NCI-H2196 (cell line): ENCODE measurements around the gene TDRD7.

Source experiments
- DNase-seq: peaks from one replicate; lab custom pipeline; 2025; ENCODE audit not compliant: unreplicated experiment; lab: John Stamatoyannopoulos, UW

TDRD7 gene

DNA sequence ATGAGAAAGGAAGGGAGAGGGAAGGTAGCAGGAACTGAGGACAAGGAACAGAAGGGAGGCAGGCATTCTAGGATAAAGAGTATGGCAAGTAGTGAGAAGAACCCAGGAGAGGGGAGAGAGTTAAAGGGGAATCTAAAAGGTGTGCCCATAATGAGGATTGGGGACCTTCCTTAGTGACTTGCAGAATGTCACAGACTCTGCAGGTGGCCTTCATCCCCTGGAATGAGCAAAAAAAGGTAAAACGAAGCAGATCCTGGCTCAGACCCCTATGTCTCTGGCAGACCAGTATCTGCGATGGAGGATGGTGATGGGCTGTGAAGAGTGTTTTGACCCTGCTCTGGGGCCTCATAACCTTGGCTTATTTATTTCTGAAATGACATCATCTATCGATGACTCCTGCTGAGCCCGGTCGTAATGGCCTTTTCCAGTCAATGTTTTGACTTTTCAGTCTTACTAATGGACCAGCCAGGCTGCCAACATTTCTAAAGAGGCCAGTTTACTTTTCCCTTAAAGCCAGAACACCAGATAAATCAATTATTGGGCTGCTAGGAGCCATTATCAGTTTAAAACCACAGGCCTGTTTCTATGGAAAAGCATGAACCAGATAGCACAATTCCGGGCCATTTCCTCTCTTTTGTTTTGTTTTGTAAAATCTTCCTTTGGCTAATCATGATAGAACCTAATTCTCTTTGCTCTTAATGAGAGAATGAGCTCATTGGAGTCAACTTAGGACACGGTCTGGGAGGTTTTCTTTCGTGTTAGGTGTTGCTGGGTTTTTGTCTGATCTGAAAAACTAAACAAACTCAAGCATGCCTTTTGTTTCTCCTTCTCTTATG, 92.7 kb downstream of the TDRD7 start:
- DNase-seq: no peak

DNA sequence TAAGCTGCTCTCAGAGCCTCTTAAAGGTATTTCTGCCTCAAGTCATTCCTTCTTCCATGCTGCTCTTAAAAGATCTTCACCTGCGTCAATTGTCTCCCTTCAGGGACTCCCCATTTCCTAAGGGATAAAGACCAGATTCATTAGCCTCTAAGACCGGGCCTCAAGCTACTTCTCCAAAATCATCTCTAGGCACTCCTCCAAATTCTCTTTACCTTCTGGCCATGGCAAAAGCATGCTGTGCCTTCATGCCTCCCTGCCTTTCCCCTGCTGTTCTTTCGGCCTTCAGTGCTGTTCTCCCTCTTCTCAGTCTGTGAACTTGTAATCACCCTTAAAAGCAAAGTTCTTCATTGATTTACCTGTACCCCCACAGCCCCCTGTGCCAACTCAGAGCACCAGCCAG, 93.9 kb downstream of the TDRD7 start:
- no peak for DNase-seq

DNA sequence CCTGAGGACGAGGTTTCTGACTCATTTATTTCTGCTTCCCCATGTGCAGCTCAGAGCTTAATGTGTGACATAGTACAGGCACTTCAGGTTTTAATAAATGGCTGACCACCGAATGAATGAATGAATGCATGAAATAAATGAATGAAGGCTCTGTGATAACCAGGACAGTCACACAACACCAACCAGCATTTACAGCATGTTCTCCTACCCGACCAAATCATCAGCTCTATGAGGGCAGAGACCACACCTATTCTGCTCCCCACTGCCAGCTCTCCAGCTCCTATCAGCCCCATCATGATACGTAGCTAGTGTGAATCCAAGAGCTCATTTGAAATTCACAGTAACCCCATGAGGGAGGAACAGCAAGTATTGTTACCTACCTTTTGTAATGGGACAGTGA, 94.4 kb downstream of the TDRD7 start:
- no peak for DNase-seq

DNA sequence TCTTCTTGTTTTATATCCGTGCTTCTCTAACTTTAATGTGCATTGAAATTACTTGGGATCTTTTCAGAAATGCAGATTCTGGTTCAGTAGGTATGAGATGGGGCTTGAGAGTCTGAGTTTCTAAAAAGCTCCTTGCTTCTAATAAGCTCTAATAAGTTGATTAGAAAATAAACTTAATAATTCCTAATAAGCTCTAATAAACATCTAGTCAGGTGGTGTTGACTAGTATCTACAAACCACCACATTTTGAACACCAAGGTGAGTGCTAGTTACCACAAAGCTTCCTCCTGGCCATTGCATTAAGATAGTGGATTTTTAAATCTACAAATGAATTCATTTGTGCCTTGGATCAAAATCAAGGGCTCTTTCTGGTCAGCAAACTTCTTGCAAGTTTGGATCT, 94.9 kb downstream of the TDRD7 start:
- DNase-seq: no peak

DNA sequence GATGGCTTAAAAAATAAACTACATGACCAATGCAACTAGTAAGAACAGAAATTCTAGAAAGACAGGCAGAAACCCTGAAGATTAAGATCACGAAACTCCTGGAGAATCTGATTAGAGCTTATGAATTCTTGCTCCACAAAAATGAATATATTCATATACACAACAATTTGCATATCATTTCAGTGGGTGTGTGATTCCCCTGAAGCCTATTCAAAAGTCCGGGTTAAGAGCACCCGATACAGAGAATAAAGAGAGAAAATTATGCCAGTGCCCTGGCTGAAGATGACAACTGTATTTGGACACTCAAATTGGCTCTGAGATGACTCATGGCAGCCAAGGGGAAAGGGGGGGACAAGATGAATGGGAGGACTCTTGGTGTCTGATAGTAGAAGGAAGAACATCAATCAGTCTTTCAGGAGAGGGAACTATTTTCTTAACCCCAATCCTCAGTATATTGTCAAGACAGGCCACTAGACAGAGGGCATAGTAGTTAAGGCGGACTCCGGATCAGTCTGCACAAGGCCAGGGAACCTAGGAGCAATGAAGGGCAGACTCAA, 95.6 kb downstream of the TDRD7 start:
- DNase-seq: no peak

DNA sequence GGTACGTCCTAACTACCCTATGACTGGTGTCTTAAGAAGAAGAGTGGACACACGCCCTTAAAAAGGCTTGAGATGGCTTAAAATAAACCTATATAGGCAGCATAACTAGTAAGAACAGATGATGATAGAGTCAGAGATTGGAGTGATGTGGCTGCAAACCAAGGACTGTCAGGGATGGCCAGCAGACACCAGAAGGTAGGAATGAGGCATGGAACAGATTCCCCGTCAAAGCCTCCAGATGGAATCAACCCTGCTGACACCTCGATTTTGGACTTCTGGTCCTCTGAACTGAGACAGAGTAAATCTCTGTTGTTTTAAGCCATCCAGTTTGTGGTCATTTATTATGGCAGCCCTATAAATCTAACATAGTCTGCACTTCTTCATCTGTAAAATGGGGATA, 97.0 kb downstream of the TDRD7 start:
- no peak for DNase-seq

DNA sequence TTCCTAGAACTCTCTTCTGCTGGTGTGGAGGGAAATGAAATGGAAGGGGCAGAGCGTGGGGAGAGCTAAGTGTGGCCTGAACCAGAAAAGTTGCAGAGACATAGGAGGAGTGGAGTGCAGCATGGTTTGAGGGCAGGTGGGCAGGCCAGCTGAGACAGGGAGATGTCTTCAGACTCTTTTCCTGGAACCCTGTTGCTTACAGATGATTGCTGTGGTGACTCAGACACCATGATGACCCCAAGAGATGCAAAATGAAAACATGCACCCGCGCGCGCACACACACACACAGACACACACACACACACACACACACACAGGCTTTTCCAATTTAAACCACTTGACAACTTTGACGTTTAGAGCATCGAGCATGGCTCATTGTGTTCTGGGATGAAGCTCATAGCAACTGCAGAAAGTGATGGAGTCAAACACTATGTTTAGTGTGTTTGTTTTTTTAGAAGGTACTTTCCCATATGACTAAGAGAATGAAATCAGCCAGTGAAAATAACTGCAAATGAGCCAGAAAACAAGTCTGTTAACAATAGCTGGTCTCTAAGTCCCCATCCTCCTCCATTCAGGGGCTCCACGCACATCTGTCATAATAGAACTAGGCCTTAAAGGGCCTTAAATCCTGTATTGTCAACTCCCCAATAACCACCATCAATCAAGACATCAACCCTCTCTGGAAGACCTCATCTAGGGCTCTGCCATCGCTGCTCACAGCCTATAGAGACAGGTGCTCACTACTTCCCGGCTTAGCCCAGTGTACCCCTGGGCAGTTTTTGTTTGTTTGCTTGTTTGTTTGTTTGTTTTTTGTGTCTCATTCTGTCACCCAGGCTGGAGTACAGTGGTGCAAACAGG, 99.1 kb downstream of the TDRD7 start:
- no peak for DNase-seq

DNA sequence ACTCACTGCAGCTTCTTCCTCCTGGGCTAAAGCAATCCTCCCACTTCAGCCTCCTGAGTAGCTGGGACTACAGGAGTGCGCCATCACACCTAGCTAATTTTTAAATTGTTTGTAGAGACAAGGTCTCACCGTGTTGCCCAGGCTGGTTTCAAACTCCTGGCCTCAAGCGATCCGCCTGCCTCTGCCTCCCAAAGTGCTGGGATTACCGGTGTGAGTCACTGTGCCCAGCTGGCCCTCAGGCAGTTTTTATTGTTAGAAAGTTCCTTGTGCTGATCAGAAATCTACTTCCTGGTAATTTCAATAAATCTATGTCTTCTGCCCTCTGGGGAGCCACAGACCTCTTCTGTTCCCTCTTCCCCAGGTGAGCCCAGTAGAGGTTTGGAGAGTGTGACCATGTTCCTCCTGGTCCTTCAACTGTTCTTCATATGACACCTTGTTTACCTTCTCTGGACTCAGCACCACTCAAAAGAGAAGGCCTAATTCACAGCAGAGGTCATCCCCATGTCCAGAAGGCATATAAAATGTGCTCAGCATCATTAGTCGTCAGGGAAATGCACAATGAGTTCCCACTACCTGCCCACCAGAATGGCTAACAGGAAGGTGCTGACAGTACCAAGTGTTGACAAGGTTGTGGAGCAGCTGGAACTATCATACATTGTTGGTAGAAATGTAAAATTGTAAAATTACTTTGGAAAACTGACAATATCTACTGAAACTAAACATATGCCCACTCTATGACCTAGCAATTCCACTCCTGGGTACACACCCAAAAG, 99.9 kb downstream of the TDRD7 start:
- no peak for DNase-seq

DNA sequence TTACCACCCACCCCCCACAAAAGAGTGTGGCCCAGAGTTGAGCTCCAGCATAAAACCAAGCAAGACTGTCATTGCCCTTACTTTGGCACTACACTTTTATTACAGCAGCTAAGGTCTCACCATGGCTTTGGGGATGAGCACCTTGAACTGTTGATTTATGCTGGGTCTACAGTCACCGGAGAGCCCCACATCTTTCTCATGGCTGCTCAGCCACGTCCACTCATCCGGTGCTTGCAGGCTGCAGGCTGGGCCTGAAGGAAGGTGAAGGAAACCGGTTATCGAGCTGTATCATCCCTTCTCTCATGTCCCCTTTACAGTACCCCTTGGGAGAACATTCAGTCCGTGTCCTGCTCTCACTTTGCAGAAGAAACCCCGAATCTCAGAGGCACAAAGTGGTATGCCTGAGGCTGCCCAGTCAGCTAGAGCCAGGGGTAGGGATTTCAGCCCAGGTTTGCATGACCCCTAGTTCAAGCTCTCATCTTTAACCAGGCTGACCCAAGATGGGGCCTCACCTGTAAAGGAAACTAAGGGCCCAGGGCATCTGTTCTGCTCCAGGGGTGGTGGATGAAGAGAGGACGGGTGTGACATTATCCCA, 101.2 kb downstream of the TDRD7 start:
- no peak for DNase-seq

DNA sequence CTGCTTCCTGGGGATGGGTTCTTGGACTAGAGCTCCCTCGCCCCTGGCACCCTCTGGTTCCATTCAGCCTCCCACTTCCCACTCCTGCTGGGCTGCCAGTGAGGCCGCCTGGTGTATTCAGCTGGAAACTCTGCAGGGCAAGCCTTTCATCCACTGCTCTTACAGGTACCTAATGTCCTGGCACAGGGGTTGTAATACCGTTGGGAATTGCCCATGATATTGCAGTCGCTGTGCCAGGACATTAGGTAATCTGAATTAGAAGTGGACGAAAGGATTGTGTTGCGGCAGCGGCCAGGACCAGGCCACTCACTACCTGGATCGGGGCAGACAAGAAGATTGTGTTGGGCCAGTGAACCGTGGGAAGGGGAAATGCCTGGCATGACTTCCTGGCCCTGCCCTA, 102.6 kb downstream of the TDRD7 start:
- no peak for DNase-seq

DNA sequence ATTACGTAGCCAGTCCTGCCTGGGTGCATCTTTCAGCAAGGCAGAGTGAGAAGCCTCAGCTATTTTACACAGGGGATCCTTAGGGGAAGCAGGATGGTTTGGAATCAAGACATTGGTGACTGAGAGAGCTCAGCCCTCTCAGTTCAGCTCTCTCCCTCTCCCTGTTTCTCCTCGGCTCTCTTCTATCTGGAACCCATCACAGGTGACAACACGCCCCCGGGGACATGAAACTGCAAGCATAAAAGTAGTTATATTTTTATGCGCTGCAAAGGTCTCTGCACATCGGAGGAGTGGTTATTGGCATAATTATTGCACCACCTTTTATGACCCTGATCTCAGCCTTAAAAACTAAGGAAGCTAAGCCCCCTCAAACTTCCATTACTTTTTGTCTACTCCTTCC, 103.8 kb downstream of the TDRD7 start:
- no peak for DNase-seq

DNA sequence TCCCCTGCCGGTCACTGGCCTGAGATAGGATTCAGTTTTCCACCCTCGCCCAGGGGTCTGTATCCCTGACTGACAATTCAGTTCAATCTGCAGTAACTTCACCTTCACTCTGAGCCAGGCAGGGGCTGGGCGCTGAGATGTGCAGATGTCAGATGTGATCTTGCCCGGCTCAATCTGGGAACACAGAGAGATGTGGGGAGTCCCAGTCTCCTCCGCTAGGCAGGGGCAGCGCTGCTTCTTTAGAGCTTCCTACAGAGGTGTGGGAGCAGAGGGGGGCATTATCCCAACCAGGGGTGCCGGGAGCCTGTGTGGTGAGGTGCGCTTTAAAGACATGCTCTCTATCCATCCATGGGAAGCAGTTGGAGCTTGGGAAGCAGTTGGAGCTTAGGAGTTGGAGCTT, 104.2 kb downstream of the TDRD7 start:
- no peak for DNase-seq

DNA sequence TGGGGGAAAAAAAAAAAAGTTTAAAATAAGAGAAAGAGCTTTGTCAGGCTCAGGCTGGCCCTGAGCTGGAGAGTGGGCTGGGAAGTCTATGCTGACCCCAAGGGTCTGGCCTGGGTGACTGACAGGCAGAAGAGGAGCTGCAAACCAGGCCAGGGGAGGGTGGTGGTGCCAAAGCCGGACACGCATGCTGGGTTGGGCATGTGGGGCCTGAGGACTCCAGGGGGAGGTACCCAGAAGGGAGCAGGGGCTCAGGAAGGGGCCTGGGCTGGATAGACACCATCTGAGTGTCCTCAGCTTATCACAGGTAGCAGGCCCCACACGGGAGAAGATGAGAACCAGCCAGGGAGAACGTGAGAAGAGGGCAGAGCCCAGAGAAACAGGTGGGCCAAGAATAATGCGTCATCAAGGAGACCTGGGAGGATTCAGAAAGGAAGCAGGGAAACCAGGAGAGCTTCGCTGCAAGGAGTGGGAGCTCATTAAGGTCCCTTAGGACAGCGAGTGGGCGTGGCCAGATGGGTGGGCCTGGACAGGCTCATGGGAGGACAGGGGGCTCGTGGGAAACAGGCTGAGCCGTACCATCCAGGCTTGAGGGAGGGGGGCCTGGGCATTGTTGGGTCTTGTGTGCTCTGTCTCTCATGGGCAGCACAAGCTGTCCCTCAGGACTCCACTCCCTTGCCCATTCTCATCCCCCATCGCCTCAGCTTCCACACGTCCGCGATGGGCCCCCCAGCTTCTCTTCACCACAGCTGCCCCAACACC, 105.6 kb downstream of the TDRD7 start:
- no peak for DNase-seq

DNA sequence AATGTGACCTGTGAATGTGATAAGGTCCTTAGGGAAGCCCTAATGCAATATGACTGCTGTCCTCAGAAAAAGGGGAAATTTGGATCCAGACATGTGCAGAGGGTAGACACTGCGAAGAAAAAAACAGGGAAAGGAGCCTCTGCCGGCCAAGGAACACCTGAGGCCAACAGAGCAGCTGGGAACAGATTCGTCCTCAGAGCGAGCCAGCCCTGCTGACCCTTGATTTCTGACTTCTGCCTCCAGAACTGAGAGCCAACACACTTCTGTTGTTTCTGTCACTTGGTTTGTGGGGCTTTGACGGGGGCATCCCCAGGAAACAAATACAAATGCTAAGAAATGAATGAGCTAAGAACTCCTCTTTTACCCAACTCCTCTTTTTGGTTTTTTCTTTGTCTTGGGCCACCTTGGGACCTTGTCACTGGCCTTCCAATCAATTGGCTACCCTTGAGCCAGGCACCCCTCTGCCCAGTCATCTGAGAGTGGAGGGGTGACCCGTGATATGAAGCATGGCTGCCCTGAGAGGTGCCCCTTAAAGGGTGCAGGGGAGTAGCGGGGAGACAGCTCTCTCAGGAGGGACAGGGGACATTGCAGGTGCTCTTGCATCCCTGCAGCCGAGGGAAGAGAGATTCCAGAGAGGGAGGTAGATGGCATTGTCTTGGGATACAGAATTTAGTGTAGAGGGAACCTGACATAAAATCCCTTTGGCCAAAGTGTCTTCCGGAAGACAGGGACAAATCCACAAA, 106.4 kb downstream of the TDRD7 start:
- no peak for DNase-seq

DNA sequence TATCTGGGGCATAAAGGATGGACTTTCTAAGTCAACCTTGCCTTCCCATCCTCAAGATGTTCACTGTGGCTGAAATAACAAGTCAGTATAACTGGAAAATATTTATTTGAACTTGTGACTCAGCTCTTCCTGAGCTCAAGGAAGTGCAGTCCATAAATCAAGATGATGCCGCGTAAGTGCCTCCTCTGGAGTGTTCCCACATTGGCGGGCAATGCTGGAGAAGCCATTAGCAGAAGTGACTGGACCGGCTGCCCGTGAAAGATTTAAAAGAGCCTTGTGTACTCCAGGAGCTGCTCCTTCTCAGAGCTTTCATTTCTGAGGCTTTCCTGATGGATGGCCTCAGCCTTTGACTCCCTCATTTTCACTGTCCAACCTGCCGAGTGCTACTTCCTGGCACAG, 107.0 kb downstream of the TDRD7 start:
- DNase-seq: no peak

DNA sequence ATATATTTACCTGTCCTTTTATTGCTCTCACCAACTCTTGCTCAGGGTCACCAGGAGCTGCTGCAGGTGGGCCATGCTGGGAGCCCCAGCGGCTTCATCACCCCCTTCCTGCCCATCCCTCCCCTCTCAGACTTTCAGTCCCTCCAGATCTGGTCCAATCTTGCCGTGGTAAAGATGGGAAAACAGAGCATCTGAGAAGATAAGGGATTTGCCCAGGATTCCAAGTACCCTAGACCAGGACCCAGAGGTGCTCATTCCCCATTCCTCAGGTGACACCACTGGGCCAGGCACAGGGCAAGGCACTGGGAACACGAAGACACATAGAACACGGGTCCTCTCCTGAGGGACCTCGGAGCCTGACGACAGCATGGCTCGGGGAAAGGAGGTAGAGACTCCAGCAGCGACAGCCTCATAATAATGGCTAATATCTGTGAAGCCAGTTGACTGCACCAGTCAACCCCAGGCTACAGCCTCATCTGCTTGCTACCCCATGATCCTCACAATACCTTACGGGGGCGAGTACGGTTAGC, 107.6 kb downstream of the TDRD7 start:
- DNase-seq: no peak

DNA sequence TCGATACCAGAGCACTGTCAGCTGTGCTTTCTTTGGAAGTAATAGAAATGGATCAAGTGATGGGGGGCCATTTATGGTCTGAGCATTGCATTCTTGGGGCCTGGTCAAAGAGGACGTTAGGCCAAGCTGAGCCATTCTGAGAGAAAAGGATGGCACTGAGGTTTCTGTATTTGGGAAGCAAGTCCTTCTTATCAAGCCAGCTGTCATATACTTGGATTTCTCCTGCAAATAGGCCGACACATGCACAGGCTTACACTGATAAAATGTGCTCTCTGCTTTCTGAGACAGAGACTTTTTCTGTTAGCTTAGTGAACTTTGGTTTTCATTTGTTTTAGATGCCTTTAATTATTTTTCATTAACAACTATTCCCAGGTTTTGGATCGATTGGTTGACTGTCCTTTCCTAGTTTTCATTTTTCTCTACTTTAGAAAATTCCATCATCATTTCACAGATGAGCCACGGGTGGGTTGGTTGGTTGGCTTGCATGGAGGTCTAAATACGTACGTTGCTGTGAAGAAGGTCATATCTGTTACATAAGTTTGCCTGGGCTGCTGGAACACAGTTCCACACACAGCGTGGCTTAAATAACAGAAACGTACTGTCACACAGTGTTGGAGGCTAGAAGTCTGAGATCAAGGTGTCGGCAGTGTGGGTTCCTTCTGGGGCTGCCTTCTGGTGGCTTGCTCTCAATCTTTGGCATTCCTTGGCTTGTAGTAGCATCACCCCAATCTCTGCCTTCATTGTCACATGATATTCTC, 109.9 kb downstream of the TDRD7 start:
- no peak for DNase-seq

DNA sequence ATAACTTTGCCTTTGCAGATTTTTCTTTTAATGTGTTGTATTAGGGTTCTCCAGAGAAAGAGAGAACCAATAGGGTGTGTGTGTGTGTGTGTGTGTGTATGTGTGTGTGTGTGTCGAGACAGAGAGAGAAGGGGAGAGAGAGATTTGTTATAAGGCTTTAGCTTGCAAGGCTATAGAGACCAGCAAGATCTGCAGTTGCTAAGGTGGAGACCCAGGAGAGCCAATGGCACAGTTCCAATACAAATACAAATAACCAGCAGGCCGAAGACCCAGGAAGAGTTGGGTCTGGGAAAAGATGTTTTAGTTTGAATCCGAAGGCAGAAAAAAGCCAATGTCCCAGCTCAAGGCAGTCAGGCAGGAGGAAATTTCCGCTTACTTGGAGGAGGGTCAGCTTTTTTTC, 112.5 kb downstream of the TDRD7 start:
- DNase-seq: no peak

DNA sequence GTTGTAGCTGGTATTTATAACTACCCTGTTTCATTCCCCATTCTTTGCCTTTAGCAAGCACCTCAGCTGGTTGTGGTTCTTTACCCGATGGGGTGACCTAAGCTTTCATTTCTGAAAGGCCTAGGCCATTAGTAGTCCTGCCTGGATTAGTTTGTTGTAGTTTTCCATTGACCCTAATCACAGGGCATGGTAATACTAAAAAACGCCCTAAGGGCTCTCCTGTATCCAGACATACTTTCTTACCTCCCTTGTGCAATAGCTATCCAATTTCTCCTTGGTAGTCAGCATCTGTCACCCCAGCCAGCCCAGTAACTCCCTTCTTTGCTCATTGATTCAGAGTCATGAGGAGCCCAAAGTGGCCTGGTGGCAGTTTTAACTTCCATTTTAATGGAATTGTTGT, 113.6 kb downstream of the TDRD7 start:
- no peak for DNase-seq
